ENCODE data around the gene KDM2B.

DNA sequence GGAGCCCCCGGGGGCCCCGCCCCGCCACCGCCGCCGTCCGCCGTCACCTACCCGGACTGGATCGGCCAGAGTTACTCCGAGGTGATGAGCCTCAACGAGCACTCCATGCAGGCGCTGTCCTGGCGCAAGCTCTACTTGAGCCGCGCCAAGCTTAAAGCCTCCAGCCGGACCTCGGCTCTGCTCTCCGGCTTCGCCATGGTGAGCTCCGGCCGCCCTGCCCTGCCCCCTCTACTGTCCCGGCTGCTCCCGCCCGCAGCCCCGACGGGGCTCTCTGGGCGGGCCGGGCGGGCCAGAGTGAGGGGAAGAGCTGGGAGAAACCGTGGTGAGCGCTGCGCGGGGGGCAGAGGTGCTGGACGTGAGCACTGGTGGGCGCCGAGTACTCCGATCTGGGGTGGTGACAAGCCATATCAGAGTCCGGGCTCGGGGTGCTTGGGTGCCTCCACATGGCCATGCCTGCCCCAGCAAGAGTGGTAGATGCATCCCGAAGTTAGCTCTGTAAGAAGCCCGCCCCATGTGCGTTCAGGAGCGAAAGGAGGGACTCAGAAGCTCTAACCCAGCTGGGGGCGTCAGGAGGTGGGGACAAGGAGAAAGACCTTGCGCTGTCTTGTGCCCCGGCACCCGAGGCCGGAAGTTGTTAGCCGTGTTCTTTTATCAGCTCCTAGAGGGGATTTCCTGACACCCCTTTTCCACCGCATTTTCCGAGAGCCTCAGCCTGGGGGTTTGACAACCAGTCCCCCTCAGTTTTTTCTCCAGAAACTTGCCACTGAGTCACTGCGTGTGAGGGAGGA, 46.2 kb upstream of the KDM2B start:
- TF ChIP-seq, protein P1, sequence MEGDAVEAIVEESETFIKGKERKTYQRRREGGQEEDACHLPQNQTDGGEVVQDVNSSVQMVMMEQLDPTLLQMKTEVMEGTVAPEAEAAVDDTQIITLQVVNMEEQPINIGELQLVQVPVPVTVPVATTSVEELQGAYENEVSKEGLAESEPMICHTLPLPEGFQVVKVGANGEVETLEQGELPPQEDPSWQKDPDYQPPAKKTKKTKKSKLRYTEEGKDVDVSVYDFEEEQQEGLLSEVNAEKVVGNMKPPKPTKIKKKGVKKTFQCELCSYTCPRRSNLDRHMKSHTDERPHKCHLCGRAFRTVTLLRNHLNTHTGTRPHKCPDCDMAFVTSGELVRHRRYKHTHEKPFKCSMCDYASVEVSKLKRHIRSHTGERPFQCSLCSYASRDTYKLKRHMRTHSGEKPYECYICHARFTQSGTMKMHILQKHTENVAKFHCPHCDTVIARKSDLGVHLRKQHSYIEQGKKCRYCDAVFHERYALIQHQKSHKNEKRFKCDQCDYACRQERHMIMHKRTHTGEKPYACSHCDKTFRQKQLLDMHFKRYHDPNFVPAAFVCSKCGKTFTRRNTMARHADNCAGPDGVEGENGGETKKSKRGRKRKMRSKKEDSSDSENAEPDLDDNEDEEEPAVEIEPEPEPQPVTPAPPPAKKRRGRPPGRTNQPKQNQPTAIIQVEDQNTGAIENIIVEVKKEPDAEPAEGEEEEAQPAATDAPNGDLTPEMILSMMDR (IDR thresholded peaks at IDR 0.05) = peak; percentile 12; the same call in 1 of the 2 replicates
- TF ChIP-seq CHD2 (IDR thresholded peaks at IDR 0.05; ENCODE audit: low read length, partially characterized antibody) (no peak), POLR2AphosphoS5 (IDR thresholded peaks at IDR 0.05; ENCODE audit: low read depth, low read length) (no peak), TCF12 (IDR thresholded peaks at IDR 0.05) (no peak), JUND (IDR thresholded peaks at IDR 0.05) (no peak), TAF1 (IDR thresholded peaks at IDR 0.05; ENCODE audit: borderline replicate concordance, low read depth, low read length) (0 out of 2 replicates have a peak, but pooled peaks have one; percentile 24), YY1 (IDR thresholded peaks at IDR 0.05; ENCODE audit: low read depth) (0 out of 2 replicates have a peak, but pooled peaks have one; percentile 22), SMC3 (IDR thresholded peaks at IDR 0.05; ENCODE audit: low read depth, low read length) (no peak), NFIC (IDR thresholded peaks at IDR 0.05; ENCODE audit: borderline replicate concordance) (no peak), GABPA (IDR thresholded peaks at IDR 0.05; ENCODE audit: low read depth) (0 out of 2 replicates have a peak, but pooled peaks have one; percentile 16), EP300 (IDR thresholded peaks at IDR 0.05; ENCODE audit: borderline replicate concordance in 1 of 2, low read depth in 1 of 2, low read length in 1 of 2) (no peak)
- TF ChIP-seq, protein P2, sequence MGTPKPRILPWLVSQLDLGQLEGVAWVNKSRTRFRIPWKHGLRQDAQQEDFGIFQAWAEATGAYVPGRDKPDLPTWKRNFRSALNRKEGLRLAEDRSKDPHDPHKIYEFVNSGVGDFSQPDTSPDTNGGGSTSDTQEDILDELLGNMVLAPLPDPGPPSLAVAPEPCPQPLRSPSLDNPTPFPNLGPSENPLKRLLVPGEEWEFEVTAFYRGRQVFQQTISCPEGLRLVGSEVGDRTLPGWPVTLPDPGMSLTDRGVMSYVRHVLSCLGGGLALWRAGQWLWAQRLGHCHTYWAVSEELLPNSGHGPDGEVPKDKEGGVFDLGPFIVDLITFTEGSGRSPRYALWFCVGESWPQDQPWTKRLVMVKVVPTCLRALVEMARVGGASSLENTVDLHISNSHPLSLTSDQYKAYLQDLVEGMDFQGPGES (IDR thresholded peaks at IDR 0.05; ENCODE audit: low read depth, low read length) = no peak
- TF ChIP-seq, protein P3, sequence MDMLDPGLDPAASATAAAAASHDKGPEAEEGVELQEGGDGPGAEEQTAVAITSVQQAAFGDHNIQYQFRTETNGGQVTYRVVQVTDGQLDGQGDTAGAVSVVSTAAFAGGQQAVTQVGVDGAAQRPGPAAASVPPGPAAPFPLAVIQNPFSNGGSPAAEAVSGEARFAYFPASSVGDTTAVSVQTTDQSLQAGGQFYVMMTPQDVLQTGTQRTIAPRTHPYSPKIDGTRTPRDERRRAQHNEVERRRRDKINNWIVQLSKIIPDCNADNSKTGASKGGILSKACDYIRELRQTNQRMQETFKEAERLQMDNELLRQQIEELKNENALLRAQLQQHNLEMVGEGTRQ (IDR thresholded peaks at IDR 0.05; ENCODE audit: borderline replicate concordance, low read depth, low read length) = no peak
- TF ChIP-seq, protein P4, sequence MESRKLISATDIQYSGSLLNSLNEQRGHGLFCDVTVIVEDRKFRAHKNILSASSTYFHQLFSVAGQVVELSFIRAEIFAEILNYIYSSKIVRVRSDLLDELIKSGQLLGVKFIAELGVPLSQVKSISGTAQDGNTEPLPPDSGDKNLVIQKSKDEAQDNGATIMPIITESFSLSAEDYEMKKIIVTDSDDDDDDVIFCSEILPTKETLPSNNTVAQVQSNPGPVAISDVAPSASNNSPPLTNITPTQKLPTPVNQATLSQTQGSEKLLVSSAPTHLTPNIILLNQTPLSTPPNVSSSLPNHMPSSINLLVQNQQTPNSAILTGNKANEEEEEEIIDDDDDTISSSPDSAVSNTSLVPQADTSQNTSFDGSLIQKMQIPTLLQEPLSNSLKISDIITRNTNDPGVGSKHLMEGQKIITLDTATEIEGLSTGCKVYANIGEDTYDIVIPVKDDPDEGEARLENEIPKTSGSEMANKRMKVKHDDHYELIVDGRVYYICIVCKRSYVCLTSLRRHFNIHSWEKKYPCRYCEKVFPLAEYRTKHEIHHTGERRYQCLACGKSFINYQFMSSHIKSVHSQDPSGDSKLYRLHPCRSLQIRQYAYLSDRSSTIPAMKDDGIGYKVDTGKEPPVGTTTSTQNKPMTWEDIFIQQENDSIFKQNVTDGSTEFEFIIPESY (IDR thresholded peaks at IDR 0.05; ENCODE audit: borderline replicate concordance, low read depth) = no peak

Data from SK-N-SH (cell line).